Right lobe of liver (tissue), 4 donors: ENCODE results near the gene LY6G6F.

ENCODE experiments used
- CTCF ChIP-seq, 4 donors: fragments of 200-600 bp in 3 of 4; fragments of 450-650 bp in 1 of 4; IDR thresholded peaks; one replicate each; pipeline versions ENCODE4 v1.5.1 to v1.8.0; 2016 to 2022; ENCODE audit warnings: antibody characterized with exemption in 4 of 4, mild to moderate bottlenecking in 2 of 4
- POLR2A ChIP-seq: fragments of 450-650 bp; IDR thresholded peaks from one replicate; pipeline ENCODE4 v1.6.1; 2017; ENCODE audit warnings: antibody characterized with exemption, mild to moderate bottlenecking
- donor health status: DM: no; HTN: no; CAD: no.
- donor health status: DM: no; HTN: no; CAD: no.
- donor health status: DM: no; HTN: yes; CAD: no.

- no peak for TF ChIP-seq CTCF (IDR thresholded peaks at IDR 0.05)
- TF ChIP-seq POLR2A, result peak; percentile 90
Observed at GRCh38 chr6:31736021-31736767, 29.5 kb downstream of the LY6G6F start, which contains the start of gene CLIC1.
